CD4-positive, alpha-beta T cell treated with Interleukin-12 subunit alpha and Interleukin-12 subunit beta, for 1 hour (primary cell): ENCODE measurements around the gene KLK2.

ENCODE experiments used
- DNase-seq: peaks from one replicate; pipeline ENCODE4 v3.0.0-alpha.2; 2020

The KLK2 gene

GRCh38 chr19:50873056-50873455 is at the start of gene KLK2:
TSS of gene KLK2 (plus strand) at chr19:50873439. CDS start at chr19:50873474, 35 bp downstream.
- no peak for DNase-seq

- DNase-seq: no peak
These were observed 46.6 kb upstream of the KLK2 start for GRCh38 chr19:50826492-50827240.

- DNase-seq: no peak
These were observed 45.8 kb upstream of the KLK2 start for GRCh38 chr19:50827476-50827875.

GRCh38 chr19:50829801-50830200 is 43.4 kb upstream of the KLK2 start:
- DNase-seq: no peak

- no peak for DNase-seq
These were observed 42.8 kb upstream of the KLK2 start for GRCh38 chr19:50830266-50831025.

GRCh38 chr19:50831026-50831396 is 42.2 kb upstream of the KLK2 start:
- no peak for DNase-seq

GRCh38 chr19:50832666-50833065 is 40.6 kb upstream of the KLK2 start:
- DNase-seq: no peak

GRCh38 chr19:50833117-50833801 is 40.0 kb upstream of the KLK2 start, which contains the start of gene KLK15:
TSS of gene KLK15 (minus strand) at chr19:50833574. CDS start at chr19:50831492, 2,082 bp downstream.
- no peak for DNase-seq

GRCh38 chr19:50833802-50834167 is 39.5 kb upstream of the KLK2 start:
- DNase-seq: no peak

GRCh38 chr19:50835103-50835784 is 38.0 kb upstream of the KLK2 start:
- DNase-seq: no peak

- peak; percentile 69 for DNase-seq
These were observed 37.3 kb upstream of the KLK2 start for GRCh38 chr19:50835785-50836542.

GRCh38 chr19:50836543-50837195 is 36.6 kb upstream of the KLK2 start:
- no peak for DNase-seq

GRCh38 chr19:50837300-50837699 is 35.9 kb upstream of the KLK2 start:
- no peak for DNase-seq

GRCh38 chr19:50838239-50838638 is 35.0 kb upstream of the KLK2 start:
- no peak for DNase-seq

- no peak for DNase-seq
These were observed 33.3 kb upstream of the KLK2 start for GRCh38 chr19:50839712-50840655.

- DNase-seq: no peak
These were observed 31.1 kb upstream of the KLK2 start for GRCh38 chr19:50842130-50842529.

GRCh38 chr19:50843205-50843604 is 30.0 kb upstream of the KLK2 start:
- no peak for DNase-seq

GRCh38 chr19:50843701-50844221 is 29.5 kb upstream of the KLK2 start:
- DNase-seq: no peak

GRCh38 chr19:50844296-50844935 is 28.8 kb upstream of the KLK2 start:
- DNase-seq: no peak

GRCh38 chr19:50850738-50851137 is 22.5 kb upstream of the KLK2 start:
- no peak for DNase-seq
